HepG2 (cell line): ENCODE results near the gene ELAVL3. TPM values are rescaled to one million over a fixed set of nuclear protein-coding genes. Genes with fewer than 3 reads are reported as not detected.

Experiments used
- GTF3A ChIP-seq: sonication (generic); formaldehyde crosslinking; conservative IDR thresholded peaks from 2 replicates; pipeline ENCODE4 v1.4.0; 2020; ENCODE audit warnings: mild to moderate bottlenecking, missing genetic modification reagents
- HMGA1 ChIP-seq: sonication (generic); formaldehyde crosslinking; conservative IDR thresholded peaks from 2 replicates; pipeline ENCODE4 v1.4.0; 2020; ENCODE audit warnings: missing genetic modification reagents
- MBD4 ChIP-seq: IDR thresholded peaks from 2 replicates; pipeline ENCODE4 v1.6.1; 2012; ENCODE audit warnings: low read length, inconsistent platforms, borderline replicate concordance
- MYNN ChIP-seq: sonication (generic); formaldehyde crosslinking; IDR thresholded peaks from 2 replicates; pipeline ENCODE4 v1.4.0; 2020; ENCODE audit warnings: mild to moderate bottlenecking, low read depth, missing genetic modification reagents
- NFE2 ChIP-seq: sonication (generic); formaldehyde crosslinking; IDR thresholded peaks from 2 replicates; pipeline ENCODE4 v1.4.0; 2020; ENCODE audit warnings: missing genetic modification reagents
- NFRKB ChIP-seq: fragments of 450-650 bp; IDR thresholded peaks from 2 replicates; pipeline ENCODE4 v1.6.1; 2017
- POLR2AphosphoS5 ChIP-seq: IDR thresholded peaks from 2 replicates; pipeline ENCODE4 v1.6.1; 2012; ENCODE audit warnings: low read depth, low read length
- RBAK ChIP-seq: sonication (generic); formaldehyde crosslinking; IDR thresholded peaks from 2 replicates; pipeline ENCODE4 v1.5.1; 2020; ENCODE audit warnings: mild to moderate bottlenecking, missing genetic modification reagents
- RCOR2 ChIP-seq: IDR thresholded peaks from 2 replicates; pipeline ENCODE4 v1.6.1; 2016; ENCODE audit warnings: missing biosample characterization, missing genetic modification reagents
- TEAD2 ChIP-seq: sonication (generic); formaldehyde crosslinking; IDR thresholded peaks from 2 replicates; pipeline ENCODE4 v1.9.0; 2021; ENCODE audit warnings: missing genetic modification reagents
- TSC22D2 ChIP-seq: sonication (generic); formaldehyde crosslinking; IDR thresholded peaks from 2 replicates; pipeline ENCODE4 v1.5.1; 2020; ENCODE audit warnings: missing genetic modification reagents, mild to moderate bottlenecking, borderline replicate concordance
- ZC3H13 ChIP-seq: sonication (generic); formaldehyde crosslinking; IDR thresholded peaks from 2 replicates; pipeline ENCODE4 v1.8.1; 2023; ENCODE audit warnings: mild to moderate bottlenecking, missing genetic modification reagents, moderate library complexity
- ZFYVE20 ChIP-seq: sonication (generic); formaldehyde crosslinking; IDR thresholded peaks from 2 replicates; pipeline ENCODE4 v1.8.0; 2023; ENCODE audit warnings: low read depth, mild to moderate bottlenecking, moderate library complexity, missing genetic modification reagents, borderline replicate concordance
- ZKSCAN5 ChIP-seq: sonication (generic); formaldehyde crosslinking; IDR thresholded peaks from 2 replicates; pipeline ENCODE4 v1.5.1; 2020; ENCODE audit warnings: mild to moderate bottlenecking, missing genetic modification reagents
- ZMYM3 ChIP-seq: sonication (generic); formaldehyde crosslinking; IDR thresholded peaks from 2 replicates; pipeline ENCODE4 v1.5.1; 2020; ENCODE audit warnings: mild to moderate bottlenecking, missing genetic modification reagents
- ZNF234 ChIP-seq: sonication (generic); formaldehyde crosslinking; conservative IDR thresholded peaks from 2 replicates; pipeline ENCODE4 v1.5.1; 2020; ENCODE audit warnings: mild to moderate bottlenecking, missing genetic modification reagents
- ZNF33B ChIP-seq: sonication (generic); formaldehyde crosslinking; IDR thresholded peaks from 2 replicates; pipeline ENCODE4 v1.5.1; 2020; ENCODE audit warnings: mild to moderate bottlenecking, missing genetic modification reagents
- ZNF724P ChIP-seq: sonication (generic); formaldehyde crosslinking; IDR thresholded peaks from 2 replicates; pipeline ENCODE4 v1.8.0; 2022; ENCODE audit warnings: missing genetic modification reagents, borderline replicate concordance
- polyA plus RNA-seq, 8 experiments: library from polyadenylated mRNA; depleted of rRNA in 3 of 8; stranded (reverse) in 7 of 8; unstranded in 1 of 8; fragments of >200 nt; fragmentation: Illumina TruSeq in 4 of 8; extraction: Trizol in 4 of 8; gene quantifications; 2 replicates each; pipeline versions ENCODE4 v1.2.1 to v1.2.3, GENCODE V29; 2011 to 2016; ENCODE audit warnings: low read depth in 4 of 8, missing spikeins in 1 of 8, mixed read lengths in 1 of 8; ENCODE audit not compliant: insufficient read depth in 1 of 8
- total RNA-seq, 5 experiments: library from RNA; depleted of rRNA; stranded (reverse); fragments of >200 nt; fragmentation: Illumina TruSeq; extraction: Trizol; gene quantifications; 2 replicates each; pipeline ENCODE4 v1.2.3, GENCODE V29; 2016; ENCODE audit warnings: low read depth in 1 of 5
- TF ChIP-seq, protein P1 (sequence below): sonication (generic); formaldehyde crosslinking; IDR thresholded peaks from 2 replicates; pipeline ENCODE4 v1.5.0; 2020; ENCODE audit warnings: mild to moderate bottlenecking, missing genetic modification reagents
- TF ChIP-seq, protein P2 (sequence below): IDR thresholded peaks from 2 replicates; pipeline ENCODE4 v1.6.1; 2016; ENCODE audit warnings: low read depth
- TF ChIP-seq, protein P3 (sequence below): sonication (generic); formaldehyde crosslinking; IDR thresholded peaks from 2 replicates; pipeline ENCODE4 v1.5.1; 2020; ENCODE audit warnings: mild to moderate bottlenecking, moderate library complexity, missing genetic modification reagents
- TF ChIP-seq, protein P4 (sequence below): sonication (generic); formaldehyde crosslinking; IDR thresholded peaks from 2 replicates; pipeline ENCODE4 v1.8.0; 2022; ENCODE audit warnings: low read depth, missing genetic modification reagents
- TF ChIP-seq, protein P5 (sequence below): sonication (generic); formaldehyde crosslinking; conservative IDR thresholded peaks from 2 replicates; pipeline ENCODE4 v1.4.0; 2020; ENCODE audit warnings: missing genetic modification reagents

Gene ELAVL3
- total and polyA plus RNA-seq, 2 of the 13 experiments (the other 11 are each of a cell fraction or from before 2014, with no cell fraction given), result 0.03 TPM; not detected in 1

DNA sequence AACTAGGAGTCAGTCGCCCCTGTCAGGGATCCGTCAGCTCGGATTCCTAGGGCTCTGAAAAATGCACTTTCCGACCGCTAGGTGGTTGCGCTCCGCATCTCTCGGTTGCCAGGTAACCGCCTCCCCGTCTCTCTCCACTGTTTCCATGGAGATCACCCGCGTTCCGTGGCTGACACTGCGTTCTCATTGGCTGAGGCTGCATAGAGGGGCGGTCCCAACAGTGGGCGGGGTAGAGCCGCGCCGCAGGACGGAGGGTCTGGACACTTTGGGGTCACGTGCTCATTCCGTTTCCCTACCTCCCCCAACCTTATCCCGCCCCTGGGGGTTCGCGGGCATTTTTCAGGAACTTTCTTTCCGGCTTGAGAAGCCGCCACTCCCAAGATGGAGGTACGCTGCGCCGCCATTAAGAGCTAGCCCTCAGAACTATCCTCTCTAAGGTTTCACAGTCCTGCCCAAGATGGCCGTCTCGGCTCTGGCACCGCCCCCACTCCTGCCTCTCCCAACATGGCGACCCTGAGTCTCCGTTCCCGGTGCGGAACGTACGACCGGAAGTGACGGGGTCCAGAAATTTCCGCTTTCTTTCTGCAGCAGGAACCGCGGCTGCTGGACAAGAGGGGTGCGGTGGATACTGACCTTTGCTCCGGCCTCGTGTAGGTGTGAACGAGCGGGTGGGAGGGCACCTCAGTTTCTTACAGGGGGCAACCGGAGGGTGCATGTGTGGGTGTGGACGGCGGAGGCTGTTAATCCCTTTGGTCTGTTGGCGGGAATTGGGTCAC is 45.6 kb downstream of the ELAVL3 start, which contains the start of the genes ODAD3 and PRKCSH (continued):
- TF ChIP-seq ZMYM3 (CRISPR knock-in tag) (peak; percentile 33; the same call in 1 of the 2 replicates), NFRKB (peak; percentile 89), POLR2AphosphoS5 (peak; percentile 90), ZNF724P (CRISPR knock-in tag) (no peak), ZNF234 (CRISPR knock-in tag) (no peak), MYNN (no peak), TSC22D2 (CRISPR knock-in tag) (no peak), TEAD2 (CRISPR knock-in tag) (no peak), ZNF33B (0 out of 2 replicates have a peak, but pooled peaks have one; percentile 33), ZC3H13 (peak; percentile 63; the same call in 1 of the 2 replicates), RBAK (no peak), MBD4 (no peak), ZKSCAN5 (CRISPR knock-in tag) (no peak), NFE2 (CRISPR knock-in tag) (no peak), RCOR2 (CRISPR knock-in tag) (no peak; the same call in 1 of the 2 replicates), GTF3A (CRISPR knock-in tag) (0 out of 2 replicates have a peak, but pooled peaks have one; percentile 35), HMGA1 (CRISPR knock-in tag) (no peak), ZFYVE20 (no peak)
- TF ChIP-seq, protein P1, sequence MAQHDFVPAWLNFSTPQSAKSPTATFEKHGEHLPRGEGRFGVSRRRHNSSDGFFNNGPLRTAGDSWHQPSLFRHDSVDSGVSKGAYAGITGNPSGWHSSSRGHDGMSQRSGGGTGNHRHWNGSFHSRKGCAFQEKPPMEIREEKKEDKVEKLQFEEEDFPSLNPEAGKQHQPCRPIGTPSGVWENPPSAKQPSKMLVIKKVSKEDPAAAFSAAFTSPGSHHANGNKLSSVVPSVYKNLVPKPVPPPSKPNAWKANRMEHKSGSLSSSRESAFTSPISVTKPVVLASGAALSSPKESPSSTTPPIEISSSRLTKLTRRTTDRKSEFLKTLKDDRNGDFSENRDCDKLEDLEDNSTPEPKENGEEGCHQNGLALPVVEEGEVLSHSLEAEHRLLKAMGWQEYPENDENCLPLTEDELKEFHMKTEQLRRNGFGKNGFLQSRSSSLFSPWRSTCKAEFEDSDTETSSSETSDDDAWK (CRISPR knock-in tag), result no peak
- TF ChIP-seq, protein P2, sequence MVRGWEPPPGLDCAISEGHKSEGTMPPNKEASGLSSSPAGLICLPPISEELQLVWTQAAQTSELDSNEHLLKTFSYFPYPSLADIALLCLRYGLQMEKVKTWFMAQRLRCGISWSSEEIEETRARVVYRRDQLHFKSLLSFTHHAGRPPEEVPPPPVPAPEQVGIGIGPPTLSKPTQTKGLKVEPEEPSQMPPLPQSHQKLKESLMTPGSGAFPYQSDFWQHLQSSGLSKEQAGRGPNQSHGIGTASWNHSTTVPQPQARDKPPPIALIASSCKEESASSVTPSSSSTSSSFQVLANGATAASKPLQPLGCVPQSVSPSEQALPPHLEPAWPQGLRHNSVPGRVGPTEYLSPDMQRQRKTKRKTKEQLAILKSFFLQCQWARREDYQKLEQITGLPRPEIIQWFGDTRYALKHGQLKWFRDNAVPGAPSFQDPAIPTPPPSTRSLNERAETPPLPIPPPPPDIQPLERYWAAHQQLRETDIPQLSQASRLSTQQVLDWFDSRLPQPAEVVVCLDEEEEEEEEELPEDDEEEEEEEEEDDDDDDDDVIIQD (CRISPR knock-in tag), result no peak
- TF ChIP-seq, protein P3, sequence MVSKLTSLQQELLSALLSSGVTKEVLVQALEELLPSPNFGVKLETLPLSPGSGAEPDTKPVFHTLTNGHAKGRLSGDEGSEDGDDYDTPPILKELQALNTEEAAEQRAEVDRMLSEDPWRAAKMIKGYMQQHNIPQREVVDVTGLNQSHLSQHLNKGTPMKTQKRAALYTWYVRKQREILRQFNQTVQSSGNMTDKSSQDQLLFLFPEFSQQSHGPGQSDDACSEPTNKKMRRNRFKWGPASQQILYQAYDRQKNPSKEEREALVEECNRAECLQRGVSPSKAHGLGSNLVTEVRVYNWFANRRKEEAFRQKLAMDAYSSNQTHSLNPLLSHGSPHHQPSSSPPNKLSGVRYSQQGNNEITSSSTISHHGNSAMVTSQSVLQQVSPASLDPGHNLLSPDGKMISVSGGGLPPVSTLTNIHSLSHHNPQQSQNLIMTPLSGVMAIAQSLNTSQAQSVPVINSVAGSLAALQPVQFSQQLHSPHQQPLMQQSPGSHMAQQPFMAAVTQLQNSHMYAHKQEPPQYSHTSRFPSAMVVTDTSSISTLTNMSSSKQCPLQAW (CRISPR knock-in tag), result peak; percentile 97
- TF ChIP-seq, protein P4, sequence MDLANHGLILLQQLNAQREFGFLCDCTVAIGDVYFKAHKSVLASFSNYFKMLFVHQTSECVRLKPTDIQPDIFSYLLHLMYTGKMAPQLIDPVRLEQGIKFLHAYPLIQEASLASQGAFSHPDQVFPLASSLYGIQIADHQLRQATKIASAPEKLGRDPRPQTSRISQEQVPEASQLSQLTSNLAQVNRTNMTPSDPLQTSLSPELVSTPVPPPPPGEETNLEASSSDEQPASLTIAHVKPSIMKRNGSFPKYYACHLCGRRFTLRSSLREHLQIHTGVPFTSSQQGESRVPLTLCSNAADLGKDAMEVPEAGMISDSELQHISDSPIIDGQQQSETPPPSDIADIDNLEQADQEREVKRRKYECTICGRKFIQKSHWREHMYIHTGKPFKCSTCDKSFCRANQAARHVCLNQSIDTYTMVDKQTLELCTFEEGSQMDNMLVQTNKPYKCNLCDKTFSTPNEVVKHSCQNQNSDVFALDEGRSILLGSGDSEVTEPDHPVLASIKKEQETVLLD (CRISPR knock-in tag), result peak; percentile 82
- TF ChIP-seq, protein P5, sequence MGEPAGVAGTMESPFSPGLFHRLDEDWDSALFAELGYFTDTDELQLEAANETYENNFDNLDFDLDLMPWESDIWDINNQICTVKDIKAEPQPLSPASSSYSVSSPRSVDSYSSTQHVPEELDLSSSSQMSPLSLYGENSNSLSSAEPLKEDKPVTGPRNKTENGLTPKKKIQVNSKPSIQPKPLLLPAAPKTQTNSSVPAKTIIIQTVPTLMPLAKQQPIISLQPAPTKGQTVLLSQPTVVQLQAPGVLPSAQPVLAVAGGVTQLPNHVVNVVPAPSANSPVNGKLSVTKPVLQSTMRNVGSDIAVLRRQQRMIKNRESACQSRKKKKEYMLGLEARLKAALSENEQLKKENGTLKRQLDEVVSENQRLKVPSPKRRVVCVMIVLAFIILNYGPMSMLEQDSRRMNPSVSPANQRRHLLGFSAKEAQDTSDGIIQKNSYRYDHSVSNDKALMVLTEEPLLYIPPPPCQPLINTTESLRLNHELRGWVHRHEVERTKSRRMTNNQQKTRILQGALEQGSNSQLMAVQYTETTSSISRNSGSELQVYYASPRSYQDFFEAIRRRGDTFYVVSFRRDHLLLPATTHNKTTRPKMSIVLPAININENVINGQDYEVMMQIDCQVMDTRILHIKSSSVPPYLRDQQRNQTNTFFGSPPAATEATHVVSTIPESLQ, result no peak
